NCI-H2196 (cell line): ENCODE data around the gene GRIK4.
"Not testable (repeated sequence)": the region's sequence is repeated elsewhere in the genome, so short reads cannot be mapped to it uniquely, and the experiment has no call there.

ENCODE experiments used
- DNase-seq: peaks from one replicate; lab custom pipeline; 2025; ENCODE audit not compliant: unreplicated experiment; lab: John Stamatoyannopoulos, UW

The GRIK4 gene

DNA sequence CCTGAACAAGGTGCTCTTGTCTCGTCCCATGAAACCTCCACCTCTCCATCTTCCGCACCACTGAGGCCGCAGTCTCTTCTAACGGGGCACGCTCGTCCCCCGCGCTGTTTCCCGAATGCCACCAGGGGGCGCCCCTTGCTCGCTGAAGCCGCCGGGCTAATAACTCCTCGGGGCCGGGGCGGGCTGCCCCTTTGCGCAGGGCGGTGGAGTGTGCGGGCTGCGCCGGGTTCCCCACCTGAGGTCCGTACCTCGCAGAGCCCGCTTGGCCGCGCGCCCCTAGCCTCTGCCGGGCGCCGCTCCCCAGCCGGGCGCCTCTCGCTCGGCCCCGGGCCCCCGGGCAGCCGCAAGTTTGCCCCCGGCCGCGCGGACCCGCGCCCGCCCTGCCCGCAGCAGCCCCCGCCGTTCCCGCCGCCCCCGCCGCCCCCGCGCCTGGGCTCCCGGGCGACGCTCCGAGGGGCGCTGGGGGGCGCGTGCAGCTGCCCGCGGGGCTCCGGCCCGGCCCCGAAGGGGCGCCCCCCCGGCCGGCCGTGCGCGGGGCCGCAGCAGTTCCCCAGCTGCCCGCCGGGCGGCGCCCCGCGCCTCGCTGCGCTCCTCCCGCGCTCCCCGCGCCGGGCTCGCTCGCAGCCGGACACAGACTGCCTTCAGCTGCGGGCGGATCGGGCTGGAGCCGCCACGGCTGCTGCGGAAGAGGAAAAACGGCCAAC is at the start of gene GRIK4:
GRIK4 (plus strand) TSS at position 633 of the 704 bp plus-strand sequence. CDS start 148,571 bp downstream, outside the sequence.
- DNase-seq = peak; percentile 82

DNA sequence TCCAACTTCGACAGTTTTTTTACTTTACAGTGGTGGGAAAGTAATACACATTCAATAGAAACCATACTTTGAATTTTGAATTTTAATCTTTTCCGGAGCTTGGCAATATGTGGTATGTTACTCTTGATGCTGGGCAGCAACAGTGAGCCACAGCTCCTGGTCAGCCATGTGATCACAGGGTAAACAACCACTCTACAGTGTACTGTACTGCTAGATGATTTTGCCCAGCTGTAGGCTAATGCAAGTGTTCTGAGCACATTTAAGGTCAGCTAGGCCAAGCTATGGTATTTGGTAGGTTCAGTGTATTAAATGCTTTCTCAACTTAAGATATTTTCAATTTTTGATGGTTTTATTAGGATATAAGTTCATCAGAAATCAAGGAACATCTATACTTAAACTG is 48.7 kb upstream of the GRIK4 start:
- DNase-seq = no peak

DNA sequence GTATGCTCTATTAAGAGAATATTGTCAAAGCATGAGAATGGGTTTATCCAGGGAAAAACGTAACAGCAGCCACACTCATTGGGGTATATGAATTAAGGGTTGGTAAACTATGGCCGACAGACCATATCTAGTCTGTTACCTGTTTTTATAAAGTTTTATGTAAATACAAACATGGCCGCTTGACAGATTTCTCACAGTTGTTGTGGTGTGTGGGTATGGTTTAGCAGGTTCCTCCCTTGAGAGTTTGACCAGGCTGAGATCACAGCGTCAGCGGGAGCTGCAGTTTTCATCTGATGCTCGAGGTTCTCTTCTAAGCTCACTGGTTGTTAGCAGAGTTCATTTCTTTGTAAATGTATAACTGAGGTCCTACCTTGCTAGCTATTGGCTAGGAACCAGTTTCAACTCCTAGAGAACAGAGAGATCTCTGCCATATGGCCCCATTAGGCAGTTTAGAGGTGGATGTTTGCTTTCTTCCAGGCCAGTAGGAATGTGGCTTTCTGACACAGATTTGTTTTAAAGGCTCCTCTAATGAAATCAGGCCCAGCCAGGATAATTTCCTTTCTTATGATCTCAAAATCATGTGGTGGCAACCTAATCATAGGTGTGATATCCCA is 45.5 kb upstream of the GRIK4 start:
- DNase-seq = no peak

DNA sequence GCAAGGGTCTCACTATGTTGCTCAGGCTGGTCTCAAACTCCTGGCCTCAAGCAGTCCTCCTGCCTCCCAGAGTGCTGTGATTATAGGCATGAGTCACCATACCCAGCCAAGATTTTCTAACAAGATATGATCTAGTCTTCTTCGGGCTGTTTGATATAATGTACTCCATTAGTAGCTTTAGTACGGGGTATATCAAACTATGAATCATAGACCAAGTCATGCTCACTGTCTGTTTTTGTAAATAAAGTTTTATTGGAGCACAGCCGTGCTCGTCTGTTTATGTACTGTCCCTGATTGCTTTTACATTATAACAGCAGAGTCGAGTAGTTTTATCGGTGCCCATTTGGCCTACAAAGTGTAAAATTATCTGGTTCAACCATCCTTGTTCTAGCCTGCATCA is 43.9 kb upstream of the GRIK4 start:
- DNase-seq = no peak

GRCh38 chr11:120471131-120471530 is 40.4 kb upstream of the GRIK4 start:
- no peak for DNase-seq

DNA sequence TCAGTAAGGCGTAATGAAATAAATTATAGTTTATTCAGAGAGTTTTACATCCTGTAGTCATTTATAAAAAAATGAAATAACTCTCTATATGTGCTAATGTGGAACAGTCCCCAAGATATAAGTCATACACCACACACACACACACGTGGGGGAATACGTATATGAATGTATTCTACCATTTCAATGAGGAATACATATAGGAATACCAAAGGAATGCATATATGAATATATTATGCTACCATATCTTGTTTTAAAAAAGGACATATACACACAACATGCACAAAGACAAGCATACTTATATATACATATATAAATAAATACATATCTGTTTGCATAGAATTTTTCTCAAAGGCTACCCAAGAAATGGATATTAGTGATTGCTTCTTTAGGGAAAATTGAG is 39.6 kb upstream of the GRIK4 start:
- DNase-seq = no peak

DNA sequence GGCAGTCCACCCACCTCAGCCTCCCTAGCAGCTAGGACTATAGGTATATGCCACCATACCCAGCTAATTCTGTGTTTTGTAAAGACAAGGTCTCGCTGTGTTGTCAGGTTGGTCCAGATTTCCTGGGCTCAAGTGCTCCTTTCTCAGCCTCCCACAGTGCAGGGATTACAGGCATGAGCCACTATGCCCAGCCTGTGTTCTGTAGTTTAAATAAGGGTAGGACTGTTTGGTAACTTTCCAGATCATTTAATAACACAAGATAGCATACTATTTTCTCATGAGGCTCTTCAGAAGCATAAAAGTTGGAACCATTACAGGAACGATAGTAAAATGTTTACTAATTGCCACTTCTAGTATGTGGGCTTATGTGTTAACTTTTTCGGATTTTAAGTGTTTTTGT is 38.0 kb upstream of the GRIK4 start:
- no peak for DNase-seq

DNA sequence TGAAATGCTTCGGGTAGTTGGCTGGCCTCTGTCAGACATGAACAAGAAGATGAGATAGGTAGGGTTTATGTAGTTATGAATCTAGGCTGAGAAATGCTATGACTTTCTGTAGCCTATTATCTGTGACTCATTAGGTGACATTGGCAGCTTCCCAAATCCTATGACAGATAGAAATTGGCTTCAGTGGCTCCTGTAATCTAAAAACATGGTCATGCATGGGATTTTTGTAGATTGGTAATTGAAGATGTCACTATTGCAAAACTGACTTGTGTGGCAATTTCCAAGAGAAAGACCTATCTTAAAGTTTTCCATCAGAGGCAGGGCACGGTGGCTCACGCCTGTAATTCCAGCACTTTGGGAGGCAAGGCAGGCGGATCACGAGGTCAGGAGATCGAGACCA is 29.4 kb upstream of the GRIK4 start:
- DNase-seq = no peak

DNA sequence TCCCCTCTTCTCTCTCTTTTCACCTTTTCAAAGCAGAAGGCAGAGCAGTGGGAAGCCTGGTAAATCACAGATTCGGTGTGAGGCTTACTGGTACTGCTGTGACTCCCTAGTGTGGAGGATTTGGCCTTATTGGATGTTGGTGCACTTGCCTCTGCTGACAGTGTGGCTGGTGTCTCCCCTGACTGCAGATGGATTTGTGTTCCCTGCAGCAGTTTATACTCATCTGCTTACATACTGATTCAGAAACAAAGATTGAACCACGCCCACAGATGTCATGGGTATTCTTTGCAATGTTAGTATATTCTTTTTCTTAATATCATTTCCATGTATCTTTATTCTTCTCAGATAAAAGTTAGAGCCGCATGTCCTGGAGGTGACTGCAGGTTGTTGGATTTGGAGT is 26.8 kb upstream of the GRIK4 start:
- DNase-seq = no peak

DNA sequence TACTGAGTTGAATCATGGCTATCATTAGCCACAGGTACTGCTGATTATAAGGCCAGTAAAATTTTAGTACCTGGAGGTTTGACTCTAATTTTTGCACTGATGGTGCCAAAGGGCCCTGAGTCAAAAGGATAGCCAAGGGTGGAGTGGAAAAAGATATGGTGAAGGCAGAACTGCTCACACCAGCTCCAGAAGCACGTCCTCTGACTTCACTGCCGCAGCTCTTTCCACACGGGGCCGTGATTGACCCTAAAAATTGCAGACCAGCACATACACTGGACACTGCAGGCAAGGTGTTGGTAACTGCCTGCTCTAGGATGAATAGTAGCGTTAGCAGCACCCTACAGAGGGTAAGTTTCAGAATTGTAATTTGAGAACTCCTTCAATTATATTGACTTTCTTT is 25.4 kb upstream of the GRIK4 start:
- DNase-seq = no peak

DNA sequence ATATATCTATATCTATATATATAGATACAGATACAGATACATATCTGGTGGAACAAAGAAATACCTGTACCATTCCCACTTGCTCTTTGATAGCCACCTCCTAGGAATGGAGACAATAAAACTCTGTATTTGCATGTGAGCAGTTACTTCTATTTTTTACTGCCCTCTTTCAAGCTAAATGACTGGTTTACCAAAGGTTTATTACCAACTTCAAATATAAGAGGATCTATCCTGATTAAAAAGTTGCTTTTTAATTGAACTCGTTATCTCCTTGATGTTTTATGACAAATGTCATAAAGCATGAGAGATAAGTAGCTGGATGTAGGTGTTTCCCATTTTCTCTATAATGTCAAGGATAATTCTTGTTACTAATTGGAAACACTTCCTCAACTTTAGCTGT is 21.7 kb upstream of the GRIK4 start:
- DNase-seq = no peak

DNA sequence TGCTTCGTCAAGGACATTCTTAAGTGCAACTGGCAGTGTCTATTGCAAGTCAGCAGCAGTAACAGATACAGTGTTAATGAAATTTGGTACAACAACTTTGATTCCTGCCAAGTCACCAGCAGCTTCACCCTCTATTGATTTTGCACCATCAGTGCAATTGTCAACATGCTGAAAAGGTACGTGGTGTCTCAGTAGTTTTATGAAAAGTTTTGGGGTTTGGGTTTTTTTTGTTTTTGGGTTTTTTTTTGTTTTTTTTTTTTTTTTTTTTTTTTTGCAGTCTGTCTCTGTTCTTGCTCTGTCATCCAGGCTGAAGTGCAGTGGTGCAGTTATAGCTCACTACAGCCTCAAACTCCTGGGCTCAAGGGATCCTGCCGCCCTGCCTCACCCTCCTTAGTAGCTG is 19.1 kb upstream of the GRIK4 start:
- DNase-seq = no peak

DNA sequence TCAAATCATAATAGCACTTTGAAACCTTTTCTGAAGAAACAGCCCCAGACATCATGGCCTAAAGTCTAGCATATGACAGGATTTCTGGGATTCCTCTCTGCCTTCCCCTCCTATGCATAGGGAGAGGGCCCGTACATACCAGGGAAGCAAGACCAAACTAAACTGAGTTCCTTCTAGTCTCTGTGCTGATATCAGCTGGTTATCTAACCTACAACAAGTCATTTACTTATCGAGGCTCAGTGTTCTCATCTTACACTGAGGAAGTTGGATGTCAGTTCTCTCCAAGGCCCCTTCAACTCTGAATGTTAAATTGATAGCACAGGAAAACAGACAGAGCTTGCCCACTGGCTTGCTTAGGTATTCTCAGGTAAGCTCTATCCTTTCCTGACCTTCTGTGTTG is 17.0 kb upstream of the GRIK4 start:
- no peak for DNase-seq

DNA sequence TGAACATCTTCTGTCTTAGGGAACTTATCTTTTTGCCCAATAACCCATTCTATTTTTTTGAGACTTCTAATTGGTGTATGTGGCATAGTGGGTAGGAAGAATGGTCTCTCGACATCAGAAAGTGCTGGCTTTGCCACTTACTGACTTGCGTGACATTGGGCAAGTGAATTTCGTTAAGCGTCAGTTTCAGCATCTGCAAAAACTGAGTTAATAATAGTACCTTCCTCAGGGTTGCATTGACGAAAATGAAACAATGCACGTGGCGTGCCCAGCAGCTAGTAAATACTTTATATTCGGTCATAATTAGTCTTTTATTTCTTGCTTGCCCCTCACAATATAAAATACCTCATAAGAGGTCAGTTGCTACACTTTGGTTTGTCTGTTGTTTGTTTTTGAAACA is 12.5 kb upstream of the GRIK4 start:
- DNase-seq = no peak

DNA sequence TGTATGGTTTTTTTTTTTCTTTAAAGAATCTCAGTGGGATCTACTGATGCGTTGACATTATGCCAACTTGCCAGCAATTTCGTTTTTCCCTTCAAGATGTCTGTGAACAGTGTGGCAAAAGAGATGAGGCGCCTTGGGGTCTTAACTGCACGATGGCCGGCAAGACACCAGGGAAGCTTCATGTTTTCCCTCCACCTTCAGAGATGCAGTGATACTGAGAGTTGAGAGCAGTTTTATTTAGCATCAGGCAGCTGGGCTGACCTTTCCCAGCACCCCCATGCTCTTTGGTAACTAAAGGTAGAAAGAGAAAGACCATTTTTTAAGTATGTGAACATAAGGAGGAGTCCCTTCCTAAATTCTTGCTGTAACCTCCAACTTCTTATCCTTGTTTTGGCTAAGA is 11.7 kb upstream of the GRIK4 start:
- DNase-seq = no peak

DNA sequence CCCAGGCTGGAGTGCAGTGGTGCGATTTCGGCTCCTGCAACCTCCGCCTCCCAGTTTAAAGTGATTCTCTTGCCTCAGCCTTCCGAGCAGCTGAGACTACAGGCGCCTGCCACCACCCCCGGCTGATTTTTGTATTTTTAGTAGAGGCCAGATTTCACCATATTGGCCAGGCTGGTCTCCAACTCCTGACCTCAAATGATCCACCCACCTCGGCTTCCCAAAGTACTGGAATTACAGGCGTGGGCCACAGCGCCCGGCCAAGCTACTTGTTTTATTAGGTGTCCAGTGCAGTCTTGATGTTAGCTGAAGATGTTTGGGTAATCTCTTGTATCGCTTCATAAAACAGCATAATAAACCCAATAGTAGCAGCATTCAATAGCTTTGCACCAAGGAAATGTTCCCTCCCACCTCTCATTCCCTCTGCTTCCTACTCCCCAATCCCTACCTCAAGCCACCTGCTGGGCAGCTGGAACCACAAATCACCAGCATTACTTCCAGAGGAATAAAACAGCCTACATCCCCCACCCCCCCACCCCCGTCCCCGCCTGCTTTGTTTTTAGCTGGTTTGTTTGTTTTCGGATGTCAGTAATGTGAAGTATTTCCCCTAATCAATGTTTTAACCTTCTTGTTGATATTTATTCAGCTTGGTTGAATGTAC is 11.0 kb upstream of the GRIK4 start:
- DNase-seq = no peak

- no peak for DNase-seq
Observed at GRCh38 chr11:120501440-120501839, 10.1 kb upstream of the GRIK4 start.

DNA sequence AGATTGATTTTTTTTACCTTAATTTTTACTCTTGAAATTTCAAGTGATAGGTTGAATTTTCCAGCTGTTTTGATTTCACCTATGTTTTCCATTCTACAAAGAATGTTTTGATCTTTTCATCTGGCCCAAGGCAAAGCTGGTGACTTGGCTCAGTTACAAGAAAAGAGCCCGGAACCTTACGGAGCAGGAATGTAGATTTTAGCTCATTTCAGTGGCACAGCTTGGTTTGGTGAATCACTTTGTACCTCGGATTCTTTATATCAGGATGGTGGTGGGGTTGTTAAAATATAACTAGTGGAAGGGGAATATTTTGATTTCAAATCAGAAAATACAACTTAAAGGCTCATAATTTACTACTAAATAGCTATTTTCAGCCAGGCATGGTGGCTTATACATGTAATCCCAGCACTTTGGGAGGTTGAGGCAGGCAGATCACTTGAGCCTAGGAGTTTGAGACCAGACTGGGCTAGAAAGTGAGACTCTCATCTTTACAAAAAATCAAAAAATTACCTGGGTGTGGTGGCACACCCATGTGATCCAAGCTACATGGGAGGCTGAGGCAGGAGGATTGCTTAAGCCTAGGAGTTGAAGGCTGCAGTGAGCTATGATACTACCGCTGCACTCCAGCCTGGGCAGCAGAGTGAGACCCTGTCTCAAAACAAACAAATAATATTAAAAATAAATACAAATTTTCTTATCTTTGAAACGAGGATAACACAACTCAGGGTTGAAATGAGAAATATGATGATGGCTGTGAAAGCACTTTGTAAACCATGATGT is 9.4 kb upstream of the GRIK4 start:
- DNase-seq = no peak

- DNase-seq = not testable (repeated sequence)
Observed at GRCh38 chr11:120503529-120503928, 8.0 kb upstream of the GRIK4 start.

DNA sequence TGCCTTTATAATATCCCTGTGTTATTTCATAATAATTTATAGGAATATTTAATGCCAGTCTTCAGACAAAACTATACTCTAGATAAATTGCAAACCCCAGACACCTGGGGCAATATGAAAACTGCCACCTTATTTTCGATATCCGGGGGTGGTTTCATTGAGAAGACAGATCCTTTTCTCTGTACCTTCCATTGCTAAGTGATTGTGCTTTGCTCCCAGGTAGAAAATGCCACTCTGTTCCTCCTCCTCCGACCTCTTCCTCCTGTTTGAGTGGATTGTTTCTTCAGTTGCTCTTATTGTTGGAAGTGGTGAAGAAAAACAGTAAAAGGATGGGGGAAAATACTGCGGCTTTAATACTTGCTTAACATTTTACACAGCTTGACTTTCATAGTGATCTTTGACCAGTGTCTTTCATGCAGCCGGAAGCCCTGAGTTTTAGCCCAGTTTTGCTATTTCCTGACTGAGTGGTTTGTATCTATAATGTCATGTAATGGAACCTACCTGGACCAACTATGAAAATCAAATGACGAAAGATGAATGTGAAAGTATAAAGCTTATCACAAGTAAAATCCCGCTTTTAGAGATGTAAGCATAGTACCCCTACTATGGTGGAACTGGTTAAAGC is 5.6 kb upstream of the GRIK4 start:
- no peak for DNase-seq

DNA sequence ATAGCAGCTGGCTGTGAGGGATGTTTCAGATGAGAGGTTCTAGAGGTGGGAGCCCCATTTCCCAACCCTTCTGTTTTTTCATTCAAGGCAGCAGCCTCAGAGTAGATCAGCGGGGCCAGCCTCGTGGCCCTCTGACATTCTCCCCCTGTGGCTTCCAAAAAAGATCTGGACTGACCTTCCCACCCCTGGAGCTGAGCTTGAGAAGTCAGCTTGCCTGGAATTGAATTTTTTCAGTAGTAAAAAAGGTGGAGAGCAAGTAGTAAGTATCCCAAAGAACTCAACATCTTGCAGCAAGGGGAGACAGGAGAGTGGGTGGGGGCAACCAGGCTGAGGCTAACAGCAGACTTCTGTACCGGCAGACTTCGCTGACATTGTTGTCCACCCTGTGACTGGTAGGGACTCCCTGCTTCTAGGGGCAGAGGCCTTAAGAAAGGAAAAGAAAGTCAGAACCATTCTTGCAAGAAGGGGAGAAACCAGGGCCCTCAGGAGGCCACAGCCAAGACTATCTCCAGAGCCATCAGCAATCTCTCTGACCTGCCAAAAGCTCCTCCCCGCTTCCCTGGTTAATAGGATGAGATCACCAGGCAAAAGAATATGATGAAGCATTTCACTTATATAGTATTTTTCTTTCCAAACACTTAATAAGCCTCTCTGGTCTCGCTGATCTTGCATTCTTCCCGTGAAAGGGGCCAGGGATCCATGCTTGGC is 2.0 kb upstream of the GRIK4 start:
- DNase-seq = no peak
